LNCaP clone FGC (cell line): ENCODE data around the gene ZNF385B.

Experiments
- DNase-seq: peaks from one replicate; pipeline ENCODE4 v3.0.0-alpha.2; 2011; ENCODE audit warnings: low read depth
- H3K4me3 ChIP-seq: 2 replicates; pipeline ENCODE4 v1.5.1; 2011; ENCODE audit warnings: mild to moderate bottlenecking, low read depth, low read length, control low read depth
- TF ChIP-seq, protein P1 (sequence below): IDR thresholded peaks from 2 replicates; pipeline ENCODE4 v1.5.1; 2012; ENCODE audit warnings: mild to moderate bottlenecking; ENCODE audit not compliant: control insufficient read depth, insufficient read depth; ENCODE audit errors: extremely low read depth

Gene ZNF385B

DNA sequence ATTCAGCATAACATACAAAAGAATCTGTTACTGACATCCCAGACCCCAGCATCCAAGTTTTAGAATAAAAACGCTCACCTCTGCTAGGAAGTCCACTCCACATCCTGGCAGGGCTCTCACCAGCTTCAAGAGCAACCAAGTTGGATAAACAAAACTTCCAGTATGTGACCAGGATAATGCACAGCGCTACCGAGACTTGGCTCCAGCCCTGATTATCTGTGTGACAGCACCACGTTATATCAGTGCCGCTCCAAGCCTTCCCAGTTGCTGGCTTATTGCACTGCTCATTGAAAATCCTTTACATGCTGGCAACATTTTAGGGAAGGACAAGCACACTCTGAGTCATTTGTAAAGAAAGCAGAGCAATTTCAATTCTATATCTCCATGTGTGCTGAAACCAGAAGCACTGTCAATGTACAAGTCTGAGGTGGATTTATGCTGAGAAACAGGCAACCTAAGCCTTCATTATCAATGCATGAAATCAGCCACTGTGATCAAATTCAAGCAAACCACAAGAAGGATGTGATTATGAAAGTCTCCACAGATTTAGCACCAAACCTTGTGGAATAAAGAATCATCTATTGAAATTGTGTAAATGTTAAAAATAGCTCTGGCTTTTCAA lies 115.7 kb downstream of the ZNF385B start:
- no peak for DNase-seq
- TF ChIP-seq, protein P1, sequence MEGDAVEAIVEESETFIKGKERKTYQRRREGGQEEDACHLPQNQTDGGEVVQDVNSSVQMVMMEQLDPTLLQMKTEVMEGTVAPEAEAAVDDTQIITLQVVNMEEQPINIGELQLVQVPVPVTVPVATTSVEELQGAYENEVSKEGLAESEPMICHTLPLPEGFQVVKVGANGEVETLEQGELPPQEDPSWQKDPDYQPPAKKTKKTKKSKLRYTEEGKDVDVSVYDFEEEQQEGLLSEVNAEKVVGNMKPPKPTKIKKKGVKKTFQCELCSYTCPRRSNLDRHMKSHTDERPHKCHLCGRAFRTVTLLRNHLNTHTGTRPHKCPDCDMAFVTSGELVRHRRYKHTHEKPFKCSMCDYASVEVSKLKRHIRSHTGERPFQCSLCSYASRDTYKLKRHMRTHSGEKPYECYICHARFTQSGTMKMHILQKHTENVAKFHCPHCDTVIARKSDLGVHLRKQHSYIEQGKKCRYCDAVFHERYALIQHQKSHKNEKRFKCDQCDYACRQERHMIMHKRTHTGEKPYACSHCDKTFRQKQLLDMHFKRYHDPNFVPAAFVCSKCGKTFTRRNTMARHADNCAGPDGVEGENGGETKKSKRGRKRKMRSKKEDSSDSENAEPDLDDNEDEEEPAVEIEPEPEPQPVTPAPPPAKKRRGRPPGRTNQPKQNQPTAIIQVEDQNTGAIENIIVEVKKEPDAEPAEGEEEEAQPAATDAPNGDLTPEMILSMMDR: no peak
- no peak overlapping the region for H3K4me3 ChIP-seq

- TF ChIP-seq, protein P1: no peak
- no peak for DNase-seq
- no peak overlapping the region for H3K4me3 ChIP-seq
These were observed 117.0 kb downstream of the ZNF385B start for GRCh38 chr2:179744401-179744800.

DNA sequence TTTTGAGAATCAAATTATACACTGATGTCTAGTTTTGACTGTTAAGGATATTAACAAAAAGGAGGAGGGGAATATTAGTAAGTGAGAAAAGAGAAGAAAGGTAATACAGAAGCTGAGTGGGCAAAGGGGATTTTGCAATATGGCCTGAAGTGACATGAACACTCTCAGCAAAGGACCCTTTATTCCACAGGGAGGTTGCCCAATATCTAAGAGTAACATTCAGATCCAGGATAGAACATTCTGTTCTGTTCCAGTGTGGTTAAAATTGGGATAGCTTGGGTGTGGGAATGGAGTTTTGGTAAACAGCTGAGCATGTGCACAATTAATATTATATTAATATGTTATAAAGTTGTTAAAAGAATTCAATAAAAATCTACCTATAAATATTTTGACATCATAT lies 120.1 kb downstream of the ZNF385B start:
- no peak overlapping the region for H3K4me3 ChIP-seq
- no peak for DNase-seq
- TF ChIP-seq, protein P1: no peak

GRCh38 chr2:179729966-179730365 lies 131.4 kb downstream of the ZNF385B start:
- no peak for DNase-seq

GRCh38 chr2:179726461-179727180 lies 134.8 kb downstream of the ZNF385B start:
- TF ChIP-seq, protein P1: no peak
- no peak for DNase-seq
- no peak overlapping the region for H3K4me3 ChIP-seq

More at GRCh38 chr2:179729966-179730365, 131.4 kb downstream of the ZNF385B start:
- TF ChIP-seq, protein P1: no peak
- H3K4me3 ChIP-seq: no peak overlapping the region

DNA sequence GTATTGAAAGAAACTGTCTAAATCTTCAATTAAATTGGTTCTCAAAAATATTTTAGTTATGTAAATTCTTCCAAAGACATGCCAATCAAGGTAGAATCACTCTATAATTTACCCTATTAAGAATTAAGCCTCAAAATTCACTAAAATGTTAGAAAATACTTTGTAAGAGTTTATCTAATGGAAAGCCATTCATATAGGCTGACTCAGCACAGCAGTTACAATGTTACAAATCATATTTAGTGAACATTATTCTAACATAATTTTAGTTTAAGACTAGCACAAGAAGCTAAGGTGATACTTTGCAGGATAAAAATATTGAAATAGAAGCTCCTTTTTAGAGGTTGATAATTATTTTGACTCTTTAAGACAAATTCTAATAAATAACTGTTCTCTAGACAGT lies 137.0 kb downstream of the ZNF385B start:
- TF ChIP-seq, protein P1: no peak
- DNase-seq: no peak
- H3K4me3 ChIP-seq: no peak overlapping the region
